ENCODE data around the gene LMAN2L.

The LMAN2L gene

GRCh38 chr2:96699021-96699420, 40.8 kb downstream of the LMAN2L start:
- Histone ChIP-seq H3K9ac (ENCODE audit: low read length) (no peak overlapping the region), H3K4me1 (ENCODE audit: insufficient read depth, low read length) (no peaks in the 10 kb centered on the region), H3K36me3 (ENCODE audit: insufficient read depth, low read length) (peaks cover under 1% of the 10 kb centered on the region), H3K9me3 (ENCODE audit: low read length) (no peaks in the 10 kb centered on the region), H3K27me3 (ENCODE audit: control insufficient read depth in 1 of 2, insufficient read depth in 2 of 2, low read length in 2 of 2) (no peaks in the 10 kb centered on the region), H3K27ac (ENCODE audit: low read depth, low read length) (no peak overlapping the region), H3K4me3 (ENCODE audit: low read depth in 1 of 2, low read length in 2 of 2) (no peak overlapping the region)

- H3K36me3 ChIP-seq (ENCODE audit: insufficient read depth, low read length), result no peaks in the 10 kb centered on the region
Observed at GRCh38 chr2:96698221-96698861, 41.5 kb downstream of the LMAN2L start.

GRCh38 chr2:96697476-96697875, 42.4 kb downstream of the LMAN2L start:
- Histone ChIP-seq H3K27ac (ENCODE audit: low read depth, low read length) (no peak overlapping the region), H3K4me1 (ENCODE audit: insufficient read depth, low read length) (no peaks in the 10 kb centered on the region), H3K27me3 (ENCODE audit: control insufficient read depth in 1 of 2, insufficient read depth in 2 of 2, low read length in 2 of 2) (no peaks in the 10 kb centered on the region), H3K4me3 (ENCODE audit: low read depth in 1 of 2, low read length in 2 of 2) (no peak overlapping the region), H3K36me3 (ENCODE audit: insufficient read depth, low read length) (no peaks in the 10 kb centered on the region), H3K9me3 (ENCODE audit: low read length) (no peaks in the 10 kb centered on the region), H3K9ac (ENCODE audit: low read length) (no peak overlapping the region)

More at GRCh38 chr2:96698221-96698861, 41.5 kb downstream of the LMAN2L start:
- Histone ChIP-seq H3K4me1 (ENCODE audit: insufficient read depth, low read length) (no peaks in the 10 kb centered on the region), H3K27ac (ENCODE audit: low read depth, low read length) (no peak overlapping the region), H3K27me3 (ENCODE audit: control insufficient read depth in 1 of 2, insufficient read depth in 2 of 2, low read length in 2 of 2) (no peaks in the 10 kb centered on the region), H3K9me3 (ENCODE audit: low read length) (no peaks in the 10 kb centered on the region), H3K4me3 (ENCODE audit: low read depth in 1 of 2, low read length in 2 of 2) (no peak overlapping the region), H3K9ac (ENCODE audit: low read length) (no peak overlapping the region)

GRCh38 chr2:96695602-96696001, 44.3 kb downstream of the LMAN2L start:
- H3K27ac ChIP-seq (ENCODE audit: low read depth, low read length), result no peak overlapping the region
- no peak overlapping the region for H3K9ac ChIP-seq (ENCODE audit: low read length)
- no peaks in the 10 kb centered on the region for H3K27me3 ChIP-seq (ENCODE audit: control insufficient read depth in 1 of 2, insufficient read depth in 2 of 2, low read length in 2 of 2)
- no peaks in the 10 kb centered on the region for H3K9me3 ChIP-seq (ENCODE audit: low read length)
- H3K4me3 ChIP-seq (ENCODE audit: low read depth in 1 of 2, low read length in 2 of 2), result no peak overlapping the region
- H3K36me3 ChIP-seq (ENCODE audit: insufficient read depth, low read length), result no peaks in the 10 kb centered on the region
- no peaks in the 10 kb centered on the region for H3K4me1 ChIP-seq (ENCODE audit: insufficient read depth, low read length)

GRCh38 chr2:96694816-96695455, 44.9 kb downstream of the LMAN2L start:
- no peak overlapping the region for H3K27ac ChIP-seq (ENCODE audit: low read depth, low read length)
- no peaks in the 10 kb centered on the region for H3K4me1 ChIP-seq (ENCODE audit: insufficient read depth, low read length)
- no peaks in the 10 kb centered on the region for H3K9me3 ChIP-seq (ENCODE audit: low read length)
- H3K4me3 ChIP-seq (ENCODE audit: low read depth in 1 of 2, low read length in 2 of 2), result no peak overlapping the region
- no peak overlapping the region for H3K9ac ChIP-seq (ENCODE audit: low read length)
- no peaks in the 10 kb centered on the region for H3K27me3 ChIP-seq (ENCODE audit: control insufficient read depth in 1 of 2, insufficient read depth in 2 of 2, low read length in 2 of 2)
- H3K36me3 ChIP-seq (ENCODE audit: insufficient read depth, low read length), result no peaks in the 10 kb centered on the region

GRCh38 chr2:96694279-96694678, 45.6 kb downstream of the LMAN2L start:
- Histone ChIP-seq H3K27ac (ENCODE audit: low read depth, low read length) (no peak overlapping the region), H3K9ac (ENCODE audit: low read length) (no peak overlapping the region), H3K4me1 (ENCODE audit: insufficient read depth, low read length) (no peaks in the 10 kb centered on the region), H3K9me3 (ENCODE audit: low read length) (no peaks in the 10 kb centered on the region), H3K36me3 (ENCODE audit: insufficient read depth, low read length) (no peaks in the 10 kb centered on the region), H3K27me3 (ENCODE audit: control insufficient read depth in 1 of 2, insufficient read depth in 2 of 2, low read length in 2 of 2) (no peaks in the 10 kb centered on the region), H3K4me3 (ENCODE audit: low read depth in 1 of 2, low read length in 2 of 2) (no peak overlapping the region)

- H3K27me3 ChIP-seq (ENCODE audit: control insufficient read depth in 1 of 2, insufficient read depth in 2 of 2, low read length in 2 of 2), result no peaks in the 10 kb centered on the region
- no peak overlapping the region for H3K27ac ChIP-seq (ENCODE audit: low read depth, low read length)
- no peak overlapping the region for H3K9ac ChIP-seq (ENCODE audit: low read length)
- no peaks in the 10 kb centered on the region for H3K9me3 ChIP-seq (ENCODE audit: low read length)
- no peak overlapping the region for H3K4me3 ChIP-seq (ENCODE audit: low read depth in 1 of 2, low read length in 2 of 2)
- H3K4me1 ChIP-seq (ENCODE audit: insufficient read depth, low read length), result no peaks in the 10 kb centered on the region
- H3K36me3 ChIP-seq (ENCODE audit: insufficient read depth, low read length), result no peaks in the 10 kb centered on the region
Observed at GRCh38 chr2:96693286-96694200, 46.3 kb downstream of the LMAN2L start.

GRCh38 chr2:96692094-96692971, 47.5 kb downstream of the LMAN2L start:
- Histone ChIP-seq H3K4me1 (ENCODE audit: insufficient read depth, low read length) (no peaks in the 10 kb centered on the region), H3K9me3 (ENCODE audit: low read length) (no peaks in the 10 kb centered on the region), H3K9ac (ENCODE audit: low read length) (no peak overlapping the region), H3K27me3 (ENCODE audit: control insufficient read depth in 1 of 2, insufficient read depth in 2 of 2, low read length in 2 of 2) (peaks cover 0 to under 1% of the 10 kb centered on the region in 2 donors), H3K36me3 (ENCODE audit: insufficient read depth, low read length) (no peaks in the 10 kb centered on the region), H3K4me3 (ENCODE audit: low read depth in 1 of 2, low read length in 2 of 2) (no peak overlapping the region), H3K27ac (ENCODE audit: low read depth, low read length) (no peak overlapping the region)

GRCh38 chr2:96691022-96691612, 48.7 kb downstream of the LMAN2L start:
- no peak overlapping the region for H3K9ac ChIP-seq (ENCODE audit: low read length)
- H3K27me3 ChIP-seq (ENCODE audit: control insufficient read depth in 1 of 2, insufficient read depth in 2 of 2, low read length in 2 of 2), result peaks cover 0 to 5% of the 10 kb centered on the region in 2 donors
- no peaks in the 10 kb centered on the region for H3K4me1 ChIP-seq (ENCODE audit: insufficient read depth, low read length)
- no peaks in the 10 kb centered on the region for H3K9me3 ChIP-seq (ENCODE audit: low read length)
- no peak overlapping the region for H3K4me3 ChIP-seq (ENCODE audit: low read depth in 1 of 2, low read length in 2 of 2)
- H3K36me3 ChIP-seq (ENCODE audit: insufficient read depth, low read length), result no peaks in the 10 kb centered on the region
- no peak overlapping the region for H3K27ac ChIP-seq (ENCODE audit: low read depth, low read length)

GRCh38 chr2:96690306-96691021, 49.4 kb downstream of the LMAN2L start:
- no peaks in the 10 kb centered on the region for H3K4me1 ChIP-seq (ENCODE audit: insufficient read depth, low read length)
- H3K27me3 ChIP-seq (ENCODE audit: control insufficient read depth in 1 of 2, insufficient read depth in 2 of 2, low read length in 2 of 2), result peaks cover 0 to 5% of the 10 kb centered on the region in 2 donors
- no peaks in the 10 kb centered on the region for H3K9me3 ChIP-seq (ENCODE audit: low read length)
- no peak overlapping the region for H3K4me3 ChIP-seq (ENCODE audit: low read depth in 1 of 2, low read length in 2 of 2)
- H3K27ac ChIP-seq (ENCODE audit: low read depth, low read length), result no peak overlapping the region
- no peak overlapping the region for H3K9ac ChIP-seq (ENCODE audit: low read length)
- H3K36me3 ChIP-seq (ENCODE audit: insufficient read depth, low read length), result no peaks in the 10 kb centered on the region
